HUDEP-2 (cell line): Measurements from ENCODE around the gene QSOX1.
A peak's percentile ranks its signal among the peaks of the same experiment; 100 is the strongest.

ENCODE experiments used
- DNase-seq, 76 experiments: peaks; one replicate each; lab custom pipeline; 2025; ENCODE audit not compliant: unreplicated experiment in 76 of 76; lab: John Stamatoyannopoulos, UW

Gene QSOX1

DNA sequence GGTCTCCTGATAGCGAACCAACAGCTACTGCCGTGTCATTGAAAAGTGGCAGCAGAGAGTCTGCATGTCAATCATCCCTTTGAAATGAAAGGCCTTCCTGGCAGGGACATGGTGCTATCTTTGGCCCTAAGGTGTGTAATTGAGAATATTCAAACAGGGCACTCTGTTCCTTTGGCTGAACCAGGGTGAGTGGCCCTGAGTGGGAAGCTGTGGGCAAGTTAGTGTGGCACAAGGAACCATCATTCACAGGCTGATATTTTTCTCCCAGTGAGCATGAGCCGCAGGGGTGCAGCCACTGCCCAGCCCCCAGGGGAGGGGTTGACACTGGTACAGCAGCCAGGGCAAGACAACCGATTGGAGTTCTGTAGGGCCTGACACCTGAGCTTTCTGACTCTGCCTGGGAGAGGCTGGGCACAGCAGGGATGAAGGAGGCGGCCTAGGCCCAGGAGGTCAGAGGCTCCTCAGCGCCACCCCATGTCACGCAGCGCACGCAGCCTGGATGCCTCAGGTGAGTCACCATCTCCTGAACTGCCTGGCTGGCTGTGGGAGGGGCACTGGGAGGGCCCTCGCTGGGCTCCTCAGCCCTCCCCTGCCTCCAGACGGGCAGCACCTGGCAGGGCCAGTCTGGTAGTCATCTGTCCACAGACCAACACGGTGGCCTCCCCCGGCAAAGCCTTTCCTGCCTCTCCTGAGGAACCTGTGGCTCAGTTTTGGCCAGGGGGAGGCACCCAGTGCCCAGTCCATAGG, 13.2 kb downstream of the QSOX1 start:
- DNase-seq: peak in 2 of 76 experiments; percentile 3 to 15

- peak in 52 of 76 experiments; percentile 10 to 68 (median 37) for DNase-seq
Measured at GRCh38 chr1:180168786-180169639, 14.3 kb downstream of the QSOX1 start.

DNA sequence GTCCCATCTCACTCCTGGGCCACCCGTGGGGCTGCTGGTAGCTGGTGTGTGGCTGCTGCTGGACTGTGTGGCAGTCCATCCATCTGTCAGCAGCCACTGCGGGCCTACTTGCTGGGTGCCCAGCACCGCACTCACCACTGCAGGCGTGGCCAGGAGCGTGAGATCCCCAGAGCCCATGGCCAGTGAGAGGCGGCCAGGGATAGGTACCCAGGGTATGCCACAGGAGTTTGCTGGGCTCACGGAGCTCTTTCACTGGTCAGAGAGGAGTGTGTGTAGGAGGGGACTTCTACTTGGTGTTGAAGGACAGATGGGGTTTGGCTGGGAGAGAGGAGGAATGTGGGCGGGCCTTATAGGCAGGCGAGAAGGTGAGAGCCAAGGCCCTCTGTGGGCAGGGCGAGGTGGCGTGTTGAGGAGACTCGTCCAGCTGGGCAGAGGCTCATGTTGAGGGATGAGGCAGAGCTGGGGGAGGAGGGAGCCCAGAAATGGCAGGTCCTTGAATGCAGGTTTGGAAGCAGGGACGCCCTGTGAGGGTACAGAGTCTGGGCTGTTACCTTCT, 15.0 kb downstream of the QSOX1 start:
- no peak for DNase-seq

DNA sequence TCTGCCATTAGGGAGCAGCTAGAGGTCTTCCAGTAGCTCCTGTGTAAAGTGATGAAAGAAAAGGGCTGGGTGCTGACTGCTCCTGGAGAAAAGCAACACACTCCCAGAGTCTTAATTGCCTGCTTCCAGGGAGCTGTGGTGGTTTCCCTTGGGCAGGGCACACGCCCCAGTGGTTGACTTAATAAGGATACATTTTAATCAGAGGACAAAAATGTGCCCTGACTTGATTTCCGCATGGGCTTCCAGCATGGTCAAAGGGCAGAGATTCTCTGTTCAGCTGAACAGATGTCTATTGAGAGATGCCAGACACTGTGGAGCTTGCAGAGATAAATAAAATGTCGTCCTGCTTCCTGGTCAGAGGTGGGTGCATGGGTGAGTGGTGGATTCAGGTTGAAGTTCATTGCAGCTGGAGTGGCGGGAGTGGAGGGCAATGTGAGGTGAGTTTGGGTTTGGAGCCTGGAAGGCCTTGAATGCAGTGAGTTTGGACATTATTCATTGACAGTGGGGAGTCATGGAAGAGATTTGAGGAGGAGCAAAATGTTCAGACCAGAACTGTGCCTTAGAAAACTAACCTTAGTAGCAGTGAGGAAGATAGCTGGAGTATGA, 16.0 kb downstream of the QSOX1 start:
- DNase-seq: no peak

DNA sequence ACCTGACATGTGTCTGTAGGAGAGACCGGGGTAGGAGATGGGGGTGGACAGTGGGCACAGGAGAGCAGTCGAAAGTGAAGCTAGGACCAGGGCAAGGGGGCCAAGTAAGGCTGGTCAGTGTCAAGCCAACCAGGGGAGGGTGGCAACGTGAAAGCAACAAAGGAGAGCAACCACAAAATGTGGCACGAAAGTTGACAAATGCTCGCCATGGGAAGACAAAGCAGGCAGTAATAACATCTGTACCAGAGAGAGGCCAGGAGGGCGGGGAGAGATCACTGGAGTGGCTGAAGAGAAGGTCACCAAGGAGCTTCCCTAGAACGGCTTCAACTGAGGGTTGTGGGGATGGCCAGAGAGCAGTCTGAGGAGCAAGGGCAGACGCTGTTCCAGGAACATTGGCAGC, 17.0 kb downstream of the QSOX1 start:
- DNase-seq: no peak

DNA sequence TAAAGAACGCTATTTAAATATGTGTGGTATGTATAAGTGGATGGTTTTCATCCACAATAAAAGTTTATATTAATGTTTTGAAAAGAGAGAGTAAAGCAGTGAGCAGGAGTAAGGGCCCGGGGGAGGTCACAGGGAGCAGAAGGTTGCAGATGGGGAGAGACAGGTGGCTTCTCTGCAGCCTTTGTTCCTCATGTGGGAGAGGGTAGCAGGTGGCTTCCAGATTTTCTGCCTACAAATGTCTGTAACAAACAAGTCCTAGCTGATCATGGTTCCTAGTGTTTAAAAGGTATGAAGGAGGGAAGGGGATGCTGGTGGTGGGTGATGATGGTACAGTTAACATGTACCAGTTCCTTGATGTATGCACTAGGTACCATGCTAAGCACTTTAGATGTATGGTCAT, 18.8 kb downstream of the QSOX1 start:
- no peak for DNase-seq

GRCh38 chr1:180173952-180174351, 19.3 kb downstream of the QSOX1 start:
- DNase-seq: no peak

- no peak for DNase-seq
Measured at GRCh38 chr1:180175291-180175690, 20.6 kb downstream of the QSOX1 start.

DNA sequence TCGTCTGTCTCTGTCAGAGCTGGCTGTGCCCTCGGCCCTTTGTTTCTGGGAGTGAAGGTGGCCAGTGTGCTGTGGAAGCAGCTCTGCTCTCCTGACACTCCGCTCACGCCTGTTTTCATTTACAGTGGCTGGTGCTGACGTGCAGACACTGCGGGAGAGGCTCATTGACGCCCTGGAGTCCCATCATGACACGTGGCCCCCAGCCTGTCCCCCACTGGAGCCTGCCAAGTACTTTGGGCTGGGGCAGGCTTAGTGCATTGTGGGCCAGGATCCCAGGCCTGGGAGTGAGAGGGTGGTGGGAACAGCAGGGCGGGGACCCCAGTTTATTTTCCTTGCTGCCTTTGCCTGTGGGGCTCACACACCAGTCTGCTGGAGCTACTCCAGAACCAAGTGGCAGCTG, 21.1 kb downstream of the QSOX1 start:
- no peak for DNase-seq

- DNase-seq: no peak
Measured at GRCh38 chr1:180176965-180177364, 22.3 kb downstream of the QSOX1 start.

DNA sequence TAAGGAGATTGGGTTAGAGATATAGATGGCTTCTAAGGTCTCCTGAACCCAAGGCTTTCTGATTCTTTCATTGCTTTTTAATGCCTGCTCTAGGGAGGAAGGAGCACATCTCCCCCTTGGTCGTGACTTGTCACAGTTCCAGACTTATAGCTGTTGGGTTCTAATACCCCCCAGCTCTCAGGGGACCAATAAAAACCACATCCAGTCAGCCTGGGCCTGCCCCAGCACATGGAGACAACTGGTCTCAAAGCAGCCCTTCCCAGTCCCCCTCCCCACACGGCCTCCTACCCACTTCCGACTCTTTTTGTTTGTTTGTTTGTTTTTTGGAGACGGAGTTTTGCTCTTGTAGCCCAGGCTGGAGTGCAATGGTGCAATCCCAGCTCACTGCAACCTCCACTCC, 23.3 kb downstream of the QSOX1 start:
- DNase-seq: no peak

- peak in 47 of 76 experiments; percentile 3 to 68 (median 29) for DNase-seq
Measured at GRCh38 chr1:180178511-180179161, 24.0 kb downstream of the QSOX1 start.

DNA sequence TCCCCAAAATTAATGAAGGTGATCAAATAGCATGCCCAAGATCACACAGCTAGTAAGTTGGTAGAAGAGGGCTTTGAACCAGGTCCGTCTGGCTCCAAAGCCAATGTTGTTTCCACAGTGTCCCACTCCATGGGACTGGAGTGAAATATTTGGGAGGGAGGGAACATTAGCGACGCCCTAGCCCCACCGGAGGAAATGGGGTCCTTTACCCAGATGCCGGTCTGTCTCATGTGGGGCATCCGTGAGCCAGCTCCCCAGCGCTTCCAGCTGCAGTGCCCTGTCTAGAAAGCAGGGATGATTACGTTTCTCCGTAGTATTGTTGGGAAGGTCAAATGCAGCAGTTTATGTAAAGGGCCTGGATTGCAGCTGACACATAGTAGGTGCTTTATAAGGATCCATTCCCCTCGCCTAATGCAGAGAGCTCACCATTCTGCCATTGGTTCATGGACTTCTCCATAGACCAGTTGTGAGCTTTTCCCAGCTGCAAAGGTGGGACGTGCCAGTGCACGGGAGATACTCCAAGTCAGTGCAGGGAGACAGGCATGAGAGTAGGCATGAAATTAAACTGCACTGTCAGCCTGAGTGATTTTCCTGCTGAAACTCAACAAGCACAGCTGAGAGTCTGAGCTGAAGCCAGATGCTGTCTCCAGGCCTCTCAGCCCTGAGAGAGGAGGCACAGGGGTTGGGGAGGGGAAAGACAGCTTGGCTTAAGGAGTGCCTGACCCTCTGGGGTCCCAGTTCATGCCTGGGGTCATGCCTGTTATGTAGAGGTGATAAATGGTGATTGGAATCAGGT, 24.7 kb downstream of the QSOX1 start:
- no peak for DNase-seq

GRCh38 chr1:180181048-180181447, 26.4 kb downstream of the QSOX1 start:
- DNase-seq: peak in 3 of 76 experiments; percentile 6 to 9 (median 8)

DNA sequence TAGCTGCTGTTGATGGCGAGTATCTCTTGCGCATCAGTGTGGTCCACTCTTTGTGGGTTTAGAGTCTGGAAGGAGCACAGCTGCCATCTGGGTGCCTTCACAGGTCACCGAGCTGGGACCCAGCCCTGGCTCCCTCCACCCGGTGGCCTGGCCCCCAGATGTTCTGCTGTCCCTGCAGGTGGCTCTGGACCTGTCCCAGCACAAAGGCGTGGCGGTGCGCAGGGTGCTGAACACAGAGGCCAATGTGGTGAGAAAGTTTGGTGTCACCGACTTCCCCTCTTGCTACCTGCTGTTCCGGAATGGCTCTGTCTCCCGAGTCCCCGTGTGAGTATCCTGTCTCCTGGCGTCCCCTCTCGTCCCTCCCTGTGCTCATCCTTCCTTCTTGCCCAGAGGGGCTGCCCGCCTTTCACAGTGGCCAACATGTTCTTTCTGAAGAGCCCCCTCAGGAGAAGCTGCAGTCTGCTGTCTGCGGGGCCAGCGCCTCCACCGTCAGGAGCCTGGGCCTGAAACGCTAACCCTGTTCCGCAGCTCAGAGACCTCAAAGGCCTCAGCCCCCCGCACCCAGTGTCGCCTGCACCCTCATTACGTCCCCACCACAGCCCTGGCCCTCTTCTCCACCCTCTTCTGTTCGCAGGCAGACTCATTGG, 27.4 kb downstream of the QSOX1 start:
- DNase-seq: no peak

- no peak for DNase-seq
Measured at GRCh38 chr1:180182643-180183311, 28.1 kb downstream of the QSOX1 start.

DNA sequence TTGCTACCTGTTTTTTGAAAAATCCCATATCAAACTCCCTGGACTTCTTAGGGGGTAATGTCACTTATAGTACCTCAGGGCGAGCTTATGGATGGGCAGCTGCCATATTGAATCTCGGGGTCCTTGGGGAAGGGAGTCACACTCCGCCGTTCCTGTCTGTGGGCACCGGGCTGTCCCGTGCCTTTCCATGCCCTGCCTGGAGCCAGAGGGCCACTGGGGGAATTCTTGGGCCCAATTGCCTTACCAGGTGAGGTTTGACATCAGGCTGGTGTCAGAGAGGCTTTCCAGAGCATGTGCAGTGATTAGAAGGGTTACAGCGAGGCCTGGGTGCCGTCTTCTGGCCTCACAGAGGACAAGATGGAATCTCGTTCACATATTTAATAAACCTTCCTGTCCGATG, 28.8 kb downstream of the QSOX1 start:
- no peak for DNase-seq

DNA sequence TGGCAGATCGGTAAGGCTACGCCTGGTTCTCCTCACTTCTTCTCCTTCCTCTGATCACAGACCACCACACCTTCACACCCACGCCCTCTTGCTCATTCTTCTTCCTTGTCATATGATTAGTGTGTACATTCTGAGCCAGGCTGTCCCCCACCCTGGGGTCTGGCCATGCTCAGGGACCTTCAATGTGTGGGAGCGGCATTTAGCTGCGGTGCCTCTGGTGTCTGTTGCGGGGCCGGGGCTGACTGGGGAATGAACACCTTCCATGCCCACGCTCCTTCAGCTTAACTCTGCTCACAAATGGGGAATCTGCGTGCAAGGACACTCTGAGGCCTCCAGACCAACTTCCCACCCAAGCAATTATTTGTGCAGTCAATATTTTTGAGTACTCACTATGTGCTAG, 29.4 kb downstream of the QSOX1 start:
- no peak for DNase-seq

- no peak for DNase-seq
Measured at GRCh38 chr1:180185281-180185680, 30.6 kb downstream of the QSOX1 start.
